Activated naive CD4-positive, alpha-beta T cell treated with anti-CD3 and anti-CD28 coated beads, Interleukin-2, amount 50 U/mL, for 24 hours (primary cell): ENCODE results near the gene COL4A1.
A peak's percentile ranks its signal among the peaks of the same experiment; 100 is the strongest.

Experiments used
- H3K27ac Mint-ChIP-seq: one replicate; pipeline ENCODE4 v1.8.0; 2021; ENCODE audit warnings: mild to moderate bottlenecking, mixed read lengths
- H3K27me3 Mint-ChIP-seq: one replicate; pipeline ENCODE4 v1.8.0; 2021; ENCODE audit warnings: mixed read lengths
- H3K36me3 Mint-ChIP-seq: one replicate; pipeline ENCODE4 v1.8.0; 2021; ENCODE audit warnings: mixed read lengths
- H3K4me1 Mint-ChIP-seq: one replicate; pipeline ENCODE4 v1.8.0; 2021; ENCODE audit warnings: mixed read lengths
- H3K4me3 Mint-ChIP-seq: one replicate; pipeline ENCODE4 v1.8.0; 2021; ENCODE audit warnings: mild to moderate bottlenecking, mixed read lengths
- H3K9me3 Mint-ChIP-seq: one replicate; pipeline ENCODE4 v1.8.0; 2021; ENCODE audit warnings: mixed read lengths

COL4A1 gene

GRCh38 chr13:110270507-110270906 lies 36.5 kb downstream of the COL4A1 start:
- H3K4me1 Mint-ChIP-seq = no peaks in the 10 kb centered on the region
- H3K9me3 Mint-ChIP-seq = no peaks in the 10 kb centered on the region
- no peak overlapping the region for H3K4me3 Mint-ChIP-seq
- H3K27me3 Mint-ChIP-seq = peaks cover 4% of the 10 kb centered on the region
- H3K27ac Mint-ChIP-seq = no peak overlapping the region
- no peaks in the 10 kb centered on the region for H3K36me3 Mint-ChIP-seq

DNA sequence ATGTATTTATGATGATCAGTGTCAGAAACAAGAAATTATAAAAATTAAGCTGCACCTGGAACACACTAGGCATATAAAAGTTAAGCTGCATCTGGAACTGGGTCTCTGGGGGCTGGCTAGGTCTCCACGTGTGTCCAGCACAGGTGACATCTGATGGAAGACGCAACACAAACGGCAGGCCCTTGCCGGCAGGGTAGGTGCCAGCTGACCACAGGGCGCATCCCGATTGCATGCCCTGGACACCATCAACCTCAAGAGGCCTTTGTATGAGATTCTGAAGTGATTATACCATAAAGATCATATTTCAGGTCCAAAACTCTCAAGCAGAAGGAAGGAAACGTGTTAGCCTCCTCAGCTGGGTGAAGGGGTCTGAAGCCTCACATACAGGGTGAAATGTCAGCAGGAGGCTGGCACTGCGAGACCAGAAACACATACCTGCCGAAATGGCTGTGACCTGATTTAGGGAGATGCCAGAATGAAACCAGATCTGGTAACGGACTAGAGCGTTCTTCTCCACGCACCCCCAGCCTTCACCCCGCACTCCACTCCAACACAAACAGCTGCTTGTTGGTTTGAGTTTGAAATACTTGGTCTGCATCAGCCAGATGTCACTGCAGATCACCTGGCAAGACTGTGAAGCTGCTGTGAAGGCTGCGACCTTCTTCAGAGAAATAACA lies 37.3 kb downstream of the COL4A1 start:
- no peaks in the 10 kb centered on the region for H3K4me1 Mint-ChIP-seq
- H3K27ac Mint-ChIP-seq = peak overlapping the region; percentile 17
- H3K4me3 Mint-ChIP-seq = no peak overlapping the region
- no peaks in the 10 kb centered on the region for H3K36me3 Mint-ChIP-seq
- H3K9me3 Mint-ChIP-seq = no peaks in the 10 kb centered on the region
- peaks cover 4% of the 10 kb centered on the region for H3K27me3 Mint-ChIP-seq

DNA sequence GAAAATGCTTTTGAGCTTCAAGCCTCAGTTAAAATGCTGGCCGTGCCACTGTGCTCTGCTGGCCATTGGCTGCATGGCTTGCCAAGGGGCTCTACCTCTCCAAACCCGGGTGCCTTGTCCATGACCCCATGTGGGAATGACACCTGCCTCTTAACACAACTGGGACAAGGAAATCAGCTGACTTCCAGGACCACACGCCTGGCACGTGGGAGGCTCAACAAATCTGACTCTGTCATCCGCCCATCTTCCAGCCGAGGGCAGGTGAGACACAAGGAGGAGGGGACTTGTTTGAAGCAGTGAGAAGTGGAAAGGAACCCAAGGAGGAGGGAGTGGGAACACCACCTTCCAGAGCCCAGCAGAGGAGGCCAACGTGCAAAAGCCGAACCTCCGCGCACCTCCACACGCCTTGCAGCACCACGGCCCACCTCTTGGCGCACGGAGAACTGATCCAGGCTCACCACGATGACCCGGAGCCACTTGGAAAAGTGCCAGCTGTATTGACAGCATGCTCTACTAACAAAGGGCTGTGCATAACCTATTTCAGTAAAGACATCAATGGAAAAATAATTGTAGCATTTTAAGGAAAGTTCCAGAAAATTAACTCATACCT lies 38.3 kb downstream of the COL4A1 start:
- Mint-ChIP-seq H3K4me3 (no peak overlapping the region), H3K36me3 (no peaks in the 10 kb centered on the region), H3K27me3 (peaks cover 3% of the 10 kb centered on the region), H3K9me3 (no peaks in the 10 kb centered on the region), H3K27ac (no peak overlapping the region), H3K4me1 (no peaks in the 10 kb centered on the region)

DNA sequence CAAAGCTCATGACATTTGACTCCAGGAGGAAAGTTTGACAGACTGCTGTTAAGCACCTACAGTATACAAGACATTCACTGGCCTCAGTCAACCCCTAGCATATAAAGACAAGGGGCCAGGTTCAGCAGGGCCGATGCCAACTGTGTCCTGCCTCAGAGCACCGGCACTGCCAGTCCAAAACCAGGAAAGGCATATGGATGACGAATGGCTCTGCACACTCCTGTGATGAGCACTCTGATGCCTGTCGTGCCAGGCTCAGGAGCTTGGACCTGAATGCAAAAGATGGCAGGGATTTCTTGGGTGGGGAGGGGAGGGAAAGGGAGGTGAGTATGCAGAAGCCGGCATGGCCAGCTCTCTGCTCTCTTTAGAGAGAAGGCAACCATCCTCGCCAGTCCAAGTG lies 38.9 kb downstream of the COL4A1 start:
- no peaks in the 10 kb centered on the region for H3K9me3 Mint-ChIP-seq
- no peak overlapping the region for H3K27ac Mint-ChIP-seq
- H3K4me1 Mint-ChIP-seq = no peaks in the 10 kb centered on the region
- no peak overlapping the region for H3K4me3 Mint-ChIP-seq
- H3K27me3 Mint-ChIP-seq = peaks cover 3% of the 10 kb centered on the region
- no peaks in the 10 kb centered on the region for H3K36me3 Mint-ChIP-seq

- Mint-ChIP-seq H3K9me3 (no peaks in the 10 kb centered on the region), H3K27ac (no peak overlapping the region), H3K27me3 (peaks cover 6% of the 10 kb centered on the region), H3K4me3 (no peak overlapping the region), H3K36me3 (no peaks in the 10 kb centered on the region), H3K4me1 (no peaks in the 10 kb centered on the region)
Observed at GRCh38 chr13:110266983-110267382, 40.0 kb downstream of the COL4A1 start.

DNA sequence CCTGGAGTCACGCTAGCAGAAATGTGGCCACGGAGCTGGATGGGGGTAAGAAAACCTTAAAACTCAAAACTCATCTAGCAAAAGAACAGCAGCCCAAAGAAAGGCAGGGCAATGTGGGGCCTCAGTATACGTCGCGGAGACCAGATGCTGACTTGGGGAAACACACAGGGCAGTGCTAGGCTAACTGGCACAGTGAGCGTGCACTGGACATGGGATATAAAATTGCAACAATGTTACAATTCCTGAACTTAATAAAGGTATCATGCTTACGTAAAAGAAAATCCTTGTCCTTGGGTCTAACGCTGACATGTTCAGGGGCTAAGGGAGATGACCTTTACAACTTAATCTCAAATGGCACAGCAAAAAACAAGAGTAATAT lies 40.5 kb downstream of the COL4A1 start:
- H3K36me3 Mint-ChIP-seq = no peaks in the 10 kb centered on the region
- no peak overlapping the region for H3K4me3 Mint-ChIP-seq
- H3K27me3 Mint-ChIP-seq = peaks cover 9% of the 10 kb centered on the region
- H3K4me1 Mint-ChIP-seq = no peaks in the 10 kb centered on the region
- H3K9me3 Mint-ChIP-seq = no peaks in the 10 kb centered on the region
- no peak overlapping the region for H3K27ac Mint-ChIP-seq

DNA sequence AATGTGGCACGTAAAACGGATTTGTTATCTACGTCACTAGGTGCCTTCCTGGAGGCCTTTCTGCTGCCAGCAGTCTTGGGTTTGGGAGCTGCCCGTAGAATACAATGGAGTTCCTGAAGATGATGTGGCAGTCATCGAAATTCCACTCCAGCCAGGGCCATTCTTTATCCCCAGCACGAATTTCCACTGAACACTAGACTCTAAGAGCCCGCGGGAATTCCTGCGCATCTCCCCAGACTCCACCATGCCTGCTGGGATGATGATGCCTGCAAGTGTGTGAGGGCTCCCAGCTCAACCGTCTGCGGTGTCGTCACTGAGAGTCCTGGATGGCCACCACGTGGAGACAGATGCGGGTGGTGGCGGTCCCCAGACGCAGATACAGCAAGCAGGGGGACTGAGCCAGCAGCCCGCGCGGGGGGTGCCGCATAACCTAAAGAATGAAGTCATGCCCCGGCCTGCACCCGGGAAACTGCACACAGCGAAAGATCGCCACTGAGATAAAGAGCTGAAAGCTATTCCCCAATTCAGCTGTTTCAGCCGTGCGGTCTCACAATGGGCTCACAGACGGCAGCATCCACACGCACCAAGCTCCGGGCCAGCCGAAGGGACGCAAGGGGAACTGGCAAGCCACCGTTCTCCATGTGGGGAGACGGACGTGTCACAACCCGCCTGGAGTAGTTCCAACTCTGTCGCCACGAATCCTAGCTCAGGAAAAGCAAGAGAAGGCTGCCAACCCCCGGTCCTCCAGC lies 41.1 kb downstream of the COL4A1 start:
- Mint-ChIP-seq H3K36me3 (no peaks in the 10 kb centered on the region), H3K4me1 (no peaks in the 10 kb centered on the region), H3K4me3 (no peak overlapping the region), H3K27ac (no peak overlapping the region), H3K27me3 (peaks cover 6% of the 10 kb centered on the region), H3K9me3 (no peaks in the 10 kb centered on the region)

GRCh38 chr13:110265341-110265681 lies 41.6 kb downstream of the COL4A1 start:
- Mint-ChIP-seq H3K4me3 (no peak overlapping the region), H3K27me3 (peaks cover 8% of the 10 kb centered on the region), H3K27ac (no peak overlapping the region), H3K9me3 (no peaks in the 10 kb centered on the region), H3K36me3 (no peaks in the 10 kb centered on the region), H3K4me1 (no peaks in the 10 kb centered on the region)

- Mint-ChIP-seq H3K4me1 (no peaks in the 10 kb centered on the region), H3K27me3 (peaks cover 10% of the 10 kb centered on the region), H3K9me3 (no peaks in the 10 kb centered on the region), H3K36me3 (no peaks in the 10 kb centered on the region), H3K27ac (no peak overlapping the region), H3K4me3 (no peak overlapping the region)
Observed at GRCh38 chr13:110264685-110265275, 42.2 kb downstream of the COL4A1 start.

DNA sequence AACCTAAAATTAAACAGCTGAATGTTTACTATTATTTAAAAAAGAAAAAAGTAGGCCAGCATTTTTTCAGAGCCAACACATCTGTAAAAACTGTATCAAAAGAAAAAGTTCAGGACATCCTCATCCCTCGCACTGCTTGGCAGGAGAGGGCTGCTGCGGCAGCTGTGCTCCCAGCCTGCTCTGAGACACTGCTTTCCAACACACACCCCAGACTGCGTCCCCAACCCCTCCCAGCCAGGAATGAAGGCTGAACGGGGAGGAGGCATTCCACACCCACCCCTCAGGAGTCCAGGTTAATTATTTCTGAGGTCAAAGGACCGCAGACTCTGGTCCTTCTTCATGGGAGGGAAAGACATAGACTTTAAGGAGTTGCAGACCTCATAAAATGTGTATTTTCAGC lies 43.1 kb downstream of the COL4A1 start:
- no peak overlapping the region for H3K27ac Mint-ChIP-seq
- H3K27me3 Mint-ChIP-seq = peaks cover 11% of the 10 kb centered on the region
- H3K36me3 Mint-ChIP-seq = no peaks in the 10 kb centered on the region
- H3K9me3 Mint-ChIP-seq = no peaks in the 10 kb centered on the region
- H3K4me3 Mint-ChIP-seq = no peak overlapping the region
- H3K4me1 Mint-ChIP-seq = no peaks in the 10 kb centered on the region

DNA sequence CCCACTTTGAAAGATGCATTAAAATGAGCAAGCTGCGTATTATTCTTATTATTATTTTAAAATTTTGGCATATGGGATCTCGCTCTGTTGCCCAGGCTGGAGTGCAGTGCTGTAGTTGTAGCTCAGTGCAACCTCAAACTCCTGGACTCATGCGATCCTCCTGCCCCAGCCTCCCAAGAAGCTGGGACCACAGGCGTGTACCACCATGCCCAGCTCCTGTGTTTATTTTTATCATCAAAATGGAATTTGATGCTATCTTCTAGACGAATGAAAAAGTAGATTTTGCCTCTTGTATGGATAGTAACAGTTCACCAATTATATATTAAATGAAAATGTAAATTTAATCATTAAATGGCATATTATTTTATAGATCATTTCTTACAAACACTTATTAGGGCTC lies 43.6 kb downstream of the COL4A1 start:
- Mint-ChIP-seq H3K4me3 (no peak overlapping the region), H3K27me3 (peaks cover 11% of the 10 kb centered on the region), H3K9me3 (no peaks in the 10 kb centered on the region)

GRCh38 chr13:110262508-110263291 lies 44.3 kb downstream of the COL4A1 start:
- Mint-ChIP-seq H3K27ac (no peak overlapping the region), H3K4me1 (no peaks in the 10 kb centered on the region), H3K4me3 (no peak overlapping the region), H3K27me3 (peaks cover 11% of the 10 kb centered on the region), H3K36me3 (no peaks in the 10 kb centered on the region), H3K9me3 (no peaks in the 10 kb centered on the region)

More for the DNA sequence above, 43.6 kb downstream of the COL4A1 start:
- Mint-ChIP-seq H3K36me3 (no peaks in the 10 kb centered on the region), H3K4me1 (no peaks in the 10 kb centered on the region), H3K27ac (no peak overlapping the region)

GRCh38 chr13:110262082-110262436 lies 44.9 kb downstream of the COL4A1 start:
- H3K27me3 Mint-ChIP-seq = peaks cover 11% of the 10 kb centered on the region
- H3K36me3 Mint-ChIP-seq = no peaks in the 10 kb centered on the region
- no peaks in the 10 kb centered on the region for H3K4me1 Mint-ChIP-seq
- no peak overlapping the region for H3K4me3 Mint-ChIP-seq
- no peak overlapping the region for H3K27ac Mint-ChIP-seq
- H3K9me3 Mint-ChIP-seq = no peaks in the 10 kb centered on the region

GRCh38 chr13:110261166-110262081 lies 45.5 kb downstream of the COL4A1 start:
- no peak overlapping the region for H3K27ac Mint-ChIP-seq
- no peaks in the 10 kb centered on the region for H3K4me1 Mint-ChIP-seq
- no peaks in the 10 kb centered on the region for H3K36me3 Mint-ChIP-seq
- no peak overlapping the region for H3K4me3 Mint-ChIP-seq
- H3K9me3 Mint-ChIP-seq = no peaks in the 10 kb centered on the region
- H3K27me3 Mint-ChIP-seq = peaks cover 11% of the 10 kb centered on the region

- Mint-ChIP-seq H3K27me3 (peaks cover 11% of the 10 kb centered on the region), H3K36me3 (no peaks in the 10 kb centered on the region)
Observed at GRCh38 chr13:110259651-110260050, 47.3 kb downstream of the COL4A1 start.

More at GRCh38 chr13:110259651-110260050, 47.3 kb downstream of the COL4A1 start:
- Mint-ChIP-seq H3K9me3 (peaks cover 6% of the 10 kb centered on the region), H3K4me1 (no peaks in the 10 kb centered on the region), H3K27ac (no peak overlapping the region), H3K4me3 (no peak overlapping the region)
